Measurements from ENCODE around the gene NTRK3.

NTRK3 gene

DNA sequence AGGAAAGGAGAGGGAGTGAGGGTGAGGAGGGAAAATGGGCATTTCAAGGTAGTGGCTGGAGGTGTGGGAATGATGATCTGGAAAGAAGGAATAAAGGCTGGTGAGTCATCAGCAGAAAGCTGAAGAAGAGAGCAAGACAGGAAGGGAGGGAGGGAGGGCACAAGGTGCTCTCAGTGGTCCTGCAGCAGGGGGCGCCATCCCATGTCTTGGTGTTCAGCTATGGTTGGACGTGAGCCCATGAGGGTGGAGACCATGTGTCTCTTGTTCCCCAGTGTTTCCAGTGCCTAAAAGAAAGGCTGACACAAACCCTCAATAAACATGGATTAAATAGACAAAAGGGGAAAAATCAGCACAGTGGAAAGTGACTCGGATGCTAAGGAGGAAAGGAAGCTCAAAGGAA, 228.5 kb downstream of the NTRK3 start:
- DNase-seq (ENCODE audit: low spot score) = no peak

DNA sequence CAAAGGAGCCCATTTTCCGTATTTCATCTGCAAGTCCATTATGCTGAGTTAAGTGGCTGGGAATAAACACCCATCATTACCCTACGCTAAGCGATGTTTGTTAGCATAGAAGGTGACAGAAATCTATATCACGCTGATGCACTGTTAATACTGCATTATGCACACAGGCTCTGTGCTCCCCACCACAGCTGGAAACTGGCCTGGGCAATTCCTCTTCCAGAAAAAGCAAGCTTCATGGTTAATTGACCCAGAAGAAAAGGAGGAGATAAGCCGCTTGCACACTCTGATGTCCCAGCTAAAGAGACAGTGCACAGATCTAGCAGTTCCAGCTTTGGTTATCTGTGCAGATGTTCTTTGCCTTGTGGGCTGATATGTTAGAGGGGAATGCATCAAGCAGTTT, 232.6 kb downstream of the NTRK3 start:
- no peak for DNase-seq (ENCODE audit: low spot score)

DNA sequence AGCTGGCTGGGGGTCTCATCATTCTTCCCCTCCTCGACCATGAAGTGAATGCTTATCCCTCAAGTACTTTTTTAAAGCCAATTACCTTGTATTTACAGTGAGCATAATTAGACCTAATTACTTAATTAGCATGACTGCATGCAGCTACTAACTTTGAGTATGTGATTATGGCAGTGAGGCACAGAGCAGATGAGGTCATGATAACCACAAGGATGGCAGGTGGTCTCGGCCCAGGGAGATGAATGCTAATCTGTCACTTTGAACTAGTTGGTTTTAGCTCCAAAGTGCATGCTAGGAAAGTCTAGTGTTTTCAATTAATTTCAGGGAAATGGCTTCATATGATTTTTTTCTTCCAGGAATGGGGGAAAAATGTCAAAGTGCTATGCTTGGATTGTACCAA, 233.8 kb downstream of the NTRK3 start:
- DNase-seq (ENCODE audit: low spot score) = no peak

DNA sequence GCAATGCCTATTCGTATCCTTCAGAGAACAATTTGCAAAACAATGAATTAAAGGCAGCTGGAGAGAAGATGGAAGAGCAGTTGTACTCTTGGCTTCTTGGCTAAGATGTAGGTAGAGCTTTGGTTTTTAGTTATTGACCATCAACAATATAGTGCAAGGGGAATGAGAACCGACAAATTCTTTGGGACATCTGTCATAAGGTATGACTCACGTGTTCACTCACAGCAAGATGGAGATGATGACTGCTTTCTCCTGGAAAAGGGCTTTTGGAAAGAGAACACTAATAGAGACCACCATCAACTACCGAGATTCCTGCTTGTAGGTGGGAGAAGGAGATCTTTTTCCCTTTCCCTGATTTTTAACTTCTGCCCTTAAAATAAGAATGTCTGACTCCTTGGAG, 234.9 kb downstream of the NTRK3 start:
- no peak for DNase-seq (ENCODE audit: low spot score)

DNA sequence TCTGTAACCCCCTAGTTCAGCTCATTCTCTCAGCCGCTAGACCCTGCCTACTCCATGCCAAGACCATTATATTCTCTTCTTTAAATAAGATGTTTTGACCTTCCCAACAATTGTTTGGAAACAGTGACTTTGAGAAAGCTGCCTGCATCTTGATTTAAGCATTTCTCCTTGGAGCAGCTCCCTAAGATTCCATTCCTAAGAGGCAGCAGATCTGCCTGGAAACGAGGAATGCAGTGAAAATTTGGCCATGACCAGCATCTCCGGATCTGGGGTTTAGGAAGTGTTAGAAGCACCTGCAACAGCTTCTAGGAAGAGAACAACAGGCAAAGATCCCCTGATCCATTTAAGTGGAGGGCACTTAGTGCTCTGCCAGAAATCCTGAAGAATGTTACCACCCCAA, 235.7 kb downstream of the NTRK3 start:
- no peak for DNase-seq (ENCODE audit: low spot score)

DNA sequence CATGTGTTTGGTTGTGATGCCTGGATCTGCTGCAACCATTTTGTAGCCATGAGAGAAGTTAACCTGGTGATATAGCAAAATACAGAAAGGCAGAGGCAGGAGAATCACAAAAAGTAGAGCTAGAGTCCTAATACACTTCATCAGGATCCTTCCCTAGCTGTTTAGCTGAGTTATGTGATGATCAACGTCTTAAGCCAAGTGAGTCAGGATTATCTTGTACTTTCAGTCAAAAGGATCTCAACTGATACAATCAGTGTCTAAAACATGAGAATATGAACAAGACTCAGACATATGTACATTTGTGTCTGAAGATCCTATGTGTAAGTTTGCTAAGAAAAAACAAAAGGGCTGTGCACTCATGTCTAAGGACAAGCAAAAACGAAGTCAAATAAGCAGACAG, 236.9 kb downstream of the NTRK3 start:
- DNase-seq (ENCODE audit: low spot score) = no peak

DNA sequence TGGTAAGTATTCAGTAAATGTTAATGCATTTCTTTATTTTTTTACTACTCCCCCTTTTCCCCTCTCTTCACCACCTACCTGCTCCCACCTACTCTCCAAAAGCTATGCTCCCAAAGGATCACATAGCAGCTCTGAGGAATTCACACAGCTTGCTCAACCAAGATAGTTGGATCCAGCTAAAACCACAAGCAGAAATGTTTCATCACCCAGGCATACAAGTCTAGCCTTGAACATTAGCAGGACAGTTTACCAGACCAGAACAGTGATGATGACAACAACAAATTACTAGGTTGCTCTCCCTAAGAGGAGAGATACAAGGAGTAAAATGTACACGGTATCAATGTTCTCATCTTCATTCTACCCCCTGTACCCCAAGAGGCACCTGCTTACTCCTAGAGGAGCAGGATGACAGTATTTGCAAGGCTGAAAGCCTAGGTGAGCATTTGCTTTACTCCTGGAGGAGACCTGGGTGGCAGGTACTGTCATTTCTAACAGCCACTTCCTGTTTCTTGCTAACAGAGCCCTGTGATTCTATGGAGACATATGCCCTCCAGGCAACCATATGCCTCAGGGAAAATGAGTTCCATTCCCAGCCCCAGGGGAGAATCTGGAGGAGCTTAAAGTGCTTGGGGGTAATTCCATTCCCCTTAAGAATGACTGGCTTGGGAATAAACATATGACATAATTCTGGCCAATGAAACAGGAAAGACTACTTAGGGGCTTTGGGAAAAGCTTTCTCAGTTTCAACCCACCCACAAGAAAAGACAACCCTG, 237.5 kb downstream of the NTRK3 start:
- DNase-seq (ENCODE audit: low spot score) = no peak

DNA sequence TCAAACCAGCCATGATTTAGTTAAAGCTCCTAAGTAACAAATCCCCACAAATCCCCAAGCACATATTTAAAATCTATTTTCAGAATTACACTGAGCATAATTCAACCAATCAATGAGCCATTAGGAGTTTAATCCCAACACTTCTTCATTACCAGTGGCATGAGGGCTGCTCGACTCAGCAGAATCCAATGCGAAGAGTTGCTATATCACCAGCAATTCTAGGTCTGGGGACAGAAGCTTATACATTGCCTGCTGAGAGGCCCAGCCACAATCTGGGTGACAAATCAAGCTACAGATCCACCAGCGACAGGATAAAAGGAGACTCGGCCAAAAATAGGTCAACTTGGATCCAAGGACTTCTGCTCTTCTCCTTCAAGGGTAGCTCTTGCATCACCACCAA, 238.8 kb downstream of the NTRK3 start:
- no peak for DNase-seq (ENCODE audit: low spot score)

DNA sequence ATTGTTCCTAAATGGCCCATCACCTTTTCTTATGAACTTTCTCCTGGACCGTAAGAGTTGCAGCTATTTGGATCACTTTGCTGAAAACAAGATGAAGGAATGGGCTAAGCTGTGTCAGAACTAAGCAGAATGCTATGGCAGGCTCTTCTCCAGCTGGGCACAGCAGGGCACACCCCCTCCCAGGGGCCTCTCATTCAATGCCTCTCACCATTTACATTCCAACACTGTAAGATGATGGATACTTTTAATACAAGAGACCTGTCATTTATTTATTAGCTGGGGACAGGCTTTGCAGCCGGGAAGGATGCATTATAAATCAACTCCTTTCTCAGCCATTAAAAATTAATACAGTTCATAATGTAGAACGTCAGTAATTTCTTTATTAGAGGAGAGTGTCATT, 240.1 kb downstream of the NTRK3 start:
- DNase-seq (ENCODE audit: low spot score) = no peak

DNA sequence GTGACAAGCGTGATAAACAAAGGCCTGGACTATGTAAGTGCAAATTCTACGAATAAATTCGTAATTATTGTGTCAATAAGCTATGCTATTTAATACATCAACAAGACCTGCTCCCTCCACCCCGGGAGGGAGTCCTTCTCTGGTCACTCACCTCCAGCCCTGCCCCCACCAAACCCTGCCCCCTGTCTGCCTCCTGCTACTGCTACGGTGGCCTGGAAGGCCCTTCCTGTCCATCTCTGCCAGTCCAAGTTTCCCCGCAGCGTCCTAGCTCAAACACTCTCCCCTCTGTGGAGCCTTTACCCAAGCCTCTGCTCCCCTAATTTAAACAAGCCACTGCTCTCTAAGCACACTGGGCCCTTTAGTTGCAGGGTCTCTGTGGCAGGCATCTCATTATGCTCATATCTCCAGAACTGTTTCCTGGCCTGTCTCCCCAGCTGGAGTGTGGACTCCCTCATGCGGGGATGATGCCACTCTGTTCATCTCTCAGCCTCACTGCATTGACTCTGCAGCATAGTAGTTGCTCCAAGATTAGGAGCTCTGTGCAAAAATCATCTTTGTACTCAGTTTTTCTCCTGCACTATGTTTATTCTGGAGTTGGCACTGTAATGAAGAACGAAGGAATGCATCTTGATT, 241.2 kb downstream of the NTRK3 start:
- DNase-seq (ENCODE audit: low spot score) = no peak

DNA sequence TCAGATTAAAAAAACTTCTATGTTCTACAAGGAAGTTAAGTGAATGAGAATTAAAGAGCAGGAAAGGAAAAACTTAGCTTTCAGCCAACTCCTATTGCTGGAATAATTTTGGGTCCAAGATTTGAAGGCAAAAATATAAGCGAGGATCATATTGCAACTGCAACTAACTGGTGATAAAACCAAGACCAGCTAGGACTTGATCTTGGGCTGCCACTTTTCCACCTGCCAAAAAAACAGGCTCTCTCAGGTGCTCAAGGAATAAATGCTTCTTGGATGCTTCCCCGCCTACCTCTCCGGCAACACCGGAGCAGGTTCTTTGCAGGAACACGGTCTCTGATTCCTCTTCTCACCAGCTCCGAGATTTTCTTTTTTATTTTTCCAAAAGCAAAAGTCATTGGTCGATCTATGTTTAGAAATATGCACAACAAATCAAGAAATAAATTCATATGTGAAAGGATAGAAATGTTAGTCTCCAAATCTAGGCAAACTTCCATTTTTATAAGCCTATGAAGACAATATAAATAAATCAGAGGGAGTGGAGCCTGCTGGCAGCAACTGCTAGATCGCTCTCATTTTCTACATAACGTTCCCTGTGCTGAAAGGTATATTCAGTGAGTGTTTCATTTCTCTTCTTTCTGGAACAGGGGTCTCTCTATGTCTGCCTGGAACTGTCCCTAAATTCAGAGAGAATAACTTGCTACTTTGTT, 241.9 kb downstream of the NTRK3 start:
- no peak for DNase-seq (ENCODE audit: low spot score)

DNA sequence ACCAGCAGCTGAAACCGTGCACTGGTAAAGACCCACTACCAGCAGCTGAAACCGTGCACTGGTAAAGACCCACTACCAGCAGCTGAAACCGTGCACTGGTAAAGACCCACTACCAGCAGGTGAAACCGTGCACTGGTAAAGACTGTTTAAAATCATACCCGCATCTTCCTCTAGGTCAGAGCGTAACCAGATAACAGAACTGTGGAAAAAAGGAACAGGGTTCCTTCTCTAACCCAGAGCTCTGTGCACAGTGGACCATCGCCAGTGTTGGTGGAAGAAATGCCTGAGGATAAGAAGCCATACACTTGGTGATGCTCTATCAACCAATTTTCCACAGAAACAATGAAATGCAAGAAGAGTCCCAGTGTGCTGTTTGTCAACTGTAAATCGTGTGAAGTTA, 243.4 kb downstream of the NTRK3 start:
- no peak for DNase-seq (ENCODE audit: low spot score)

DNA sequence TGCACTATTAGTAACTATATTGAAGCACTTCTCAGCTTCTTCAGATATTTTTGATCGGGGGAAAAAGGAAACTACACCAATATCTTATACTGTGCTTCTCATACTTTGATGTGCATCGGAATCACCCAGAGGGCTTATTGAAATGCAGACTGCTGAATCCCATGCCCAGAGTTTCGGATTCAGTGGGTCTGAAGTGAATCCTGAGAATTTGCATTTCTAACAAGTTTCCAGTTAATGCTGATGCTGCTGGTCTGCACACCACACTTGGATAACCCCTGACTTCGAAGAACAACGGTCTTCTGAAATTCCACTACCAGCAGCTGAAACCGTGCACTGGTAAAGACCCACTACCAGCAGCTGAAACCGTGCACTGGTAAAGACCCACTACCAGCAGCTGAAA, 243.9 kb downstream of the NTRK3 start:
- DNase-seq (ENCODE audit: low spot score) = no peak

DNA sequence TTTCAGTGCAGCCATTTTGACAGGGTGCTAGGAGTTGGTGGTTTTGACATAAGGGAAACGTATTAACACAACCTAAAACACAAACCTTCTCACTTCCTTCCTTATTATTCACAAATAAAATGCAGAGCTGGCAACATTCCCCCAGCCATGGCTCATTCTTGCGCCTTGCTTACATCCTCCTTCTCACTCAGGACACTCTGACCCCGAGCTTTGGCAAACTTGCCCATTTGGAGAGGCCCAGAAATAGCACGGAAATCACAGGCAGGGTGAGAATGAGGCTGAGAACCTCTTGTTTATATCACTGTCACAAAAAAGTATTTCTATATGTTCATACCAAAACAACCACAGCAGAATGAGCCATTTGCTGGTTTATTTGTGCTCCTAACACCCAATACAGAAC, 244.3 kb downstream of the NTRK3 start:
- DNase-seq (ENCODE audit: low spot score) = no peak

DNA sequence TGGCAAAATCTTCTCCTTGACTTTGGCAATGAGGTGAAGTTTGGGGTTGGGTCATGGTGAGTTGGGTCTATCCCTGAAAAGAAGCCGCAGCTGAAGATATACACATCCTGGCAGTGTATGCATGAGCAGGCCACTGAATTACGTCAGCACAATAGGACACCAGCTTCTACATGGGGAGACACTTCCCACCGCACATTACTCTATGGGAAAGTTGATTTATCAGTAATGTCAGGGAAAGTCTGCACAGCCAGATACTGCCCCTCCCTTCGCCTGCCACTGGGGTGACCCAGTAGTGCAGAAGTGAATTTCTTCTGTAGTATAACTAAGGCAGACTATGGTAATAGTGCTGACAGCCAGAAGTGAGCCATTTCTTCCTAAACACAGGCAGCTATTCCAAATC, 245.0 kb downstream of the NTRK3 start:
- DNase-seq (ENCODE audit: low spot score) = no peak

DNA sequence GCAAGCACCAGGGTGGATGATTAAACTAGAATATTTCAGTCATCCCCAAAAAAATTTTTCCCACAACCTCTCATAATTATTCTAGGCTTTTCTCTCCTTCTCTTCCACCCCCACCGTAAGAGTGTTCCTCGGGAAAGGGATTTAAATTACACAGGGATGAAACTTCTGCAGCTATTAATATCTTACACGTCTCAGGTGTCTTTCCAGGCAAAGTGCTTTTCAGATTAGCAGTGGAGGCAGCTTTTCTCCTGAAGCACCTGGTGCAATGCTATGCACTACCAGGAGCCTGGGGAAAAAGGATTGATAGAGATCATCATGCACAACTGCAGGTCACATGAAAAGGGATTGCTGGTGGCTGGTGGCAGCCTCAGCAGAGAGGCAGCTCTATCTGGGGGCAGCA, 250.4 kb downstream of the NTRK3 start:
- no peak for DNase-seq (ENCODE audit: low spot score)

DNA sequence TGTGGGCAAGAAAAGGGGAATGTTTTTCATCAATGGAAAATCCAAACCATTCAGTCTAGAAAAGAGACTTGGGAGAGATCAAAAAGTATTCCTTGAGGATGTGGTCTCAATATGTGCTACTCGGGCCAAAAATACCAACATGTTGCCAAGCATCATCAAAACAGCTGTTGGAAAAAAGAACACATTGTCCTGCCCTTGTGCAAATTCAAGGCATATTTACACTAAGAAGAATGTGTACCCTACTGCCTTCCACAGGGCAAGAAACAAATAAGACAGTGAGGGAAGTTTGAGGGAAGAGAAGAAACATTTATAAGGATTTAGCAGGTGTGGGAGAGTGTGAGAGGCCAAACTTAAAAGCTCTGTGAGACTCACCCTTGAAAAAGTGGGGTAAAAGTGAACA, 252.1 kb downstream of the NTRK3 start:
- DNase-seq (ENCODE audit: low spot score) = no peak

DNA sequence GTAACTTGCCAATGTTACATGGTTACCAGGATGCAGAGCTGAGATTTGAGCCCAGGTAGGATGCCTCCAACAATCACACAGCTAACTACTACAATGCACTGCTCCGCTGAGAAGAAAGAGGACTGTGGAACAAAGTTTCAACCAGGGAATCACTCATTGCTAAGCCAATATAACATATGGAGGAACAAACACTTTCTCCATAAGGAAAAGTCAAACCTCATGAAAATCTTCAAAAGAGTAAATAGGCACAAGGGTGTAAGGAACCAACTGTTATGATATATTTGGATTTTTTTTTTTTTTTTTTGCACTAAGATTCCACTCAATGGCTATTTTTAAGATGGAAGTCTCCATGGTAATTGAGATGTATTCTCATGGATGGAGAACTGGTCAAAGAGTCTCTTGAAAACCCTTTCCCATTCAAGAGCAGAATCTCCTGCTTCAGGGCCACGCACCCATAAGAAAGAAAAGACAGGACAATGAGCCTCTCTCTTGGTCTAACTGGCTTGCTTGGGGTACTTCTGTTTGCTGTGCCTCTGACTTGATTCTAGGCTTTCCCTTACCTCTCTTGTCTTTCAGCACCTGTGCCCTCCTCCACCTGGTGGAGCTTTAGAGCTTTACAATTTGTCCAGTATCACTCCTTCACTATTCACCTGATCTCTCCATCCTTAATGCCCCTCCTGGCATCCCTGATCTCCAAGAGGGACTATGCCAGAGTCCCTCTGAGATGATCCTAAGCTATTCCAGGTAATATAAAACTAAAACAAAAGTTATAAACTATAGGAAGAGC, 252.8 kb downstream of the NTRK3 start:
- no peak for DNase-seq (ENCODE audit: low spot score)

DNA sequence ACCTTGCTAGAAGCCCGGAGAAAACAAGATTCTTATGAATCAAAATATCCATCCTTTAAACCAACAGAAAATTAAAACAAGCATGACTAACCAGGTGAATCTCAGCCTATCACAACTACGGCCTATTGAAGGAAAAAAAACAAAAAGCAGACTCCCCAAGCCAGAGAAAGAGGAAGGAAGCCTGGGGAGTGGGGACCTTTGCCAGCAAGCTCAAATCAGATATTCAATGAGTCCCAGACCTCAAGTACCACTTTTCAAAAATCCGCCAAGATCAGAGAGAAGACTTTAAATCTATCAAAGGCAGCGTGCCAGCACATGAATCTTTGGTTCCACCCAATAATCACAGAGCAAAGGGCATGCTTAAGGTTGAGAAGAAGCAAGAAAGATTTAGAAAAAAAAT, 253.8 kb downstream of the NTRK3 start:
- DNase-seq (ENCODE audit: low spot score) = no peak

DNA sequence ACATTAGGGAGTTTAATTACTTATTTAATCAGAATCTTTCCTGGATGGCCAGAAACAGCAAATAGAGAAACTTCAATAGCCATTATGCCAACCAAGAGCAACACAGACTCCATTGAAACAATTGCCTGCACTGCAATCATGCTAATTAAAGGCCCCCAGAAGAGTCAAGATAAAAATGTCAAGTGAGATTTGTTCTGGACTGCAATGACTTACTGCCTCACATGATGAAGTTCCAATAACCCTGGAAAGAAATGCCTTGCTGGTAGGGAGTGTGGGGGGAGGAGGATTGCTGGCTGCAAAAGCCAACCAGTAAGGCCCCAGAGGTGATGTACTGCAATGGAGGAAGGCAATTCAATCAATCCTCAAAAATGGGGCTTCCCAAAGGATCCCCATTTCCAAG, 257.9 kb downstream of the NTRK3 start:
- no peak for DNase-seq (ENCODE audit: low spot score)

DNA sequence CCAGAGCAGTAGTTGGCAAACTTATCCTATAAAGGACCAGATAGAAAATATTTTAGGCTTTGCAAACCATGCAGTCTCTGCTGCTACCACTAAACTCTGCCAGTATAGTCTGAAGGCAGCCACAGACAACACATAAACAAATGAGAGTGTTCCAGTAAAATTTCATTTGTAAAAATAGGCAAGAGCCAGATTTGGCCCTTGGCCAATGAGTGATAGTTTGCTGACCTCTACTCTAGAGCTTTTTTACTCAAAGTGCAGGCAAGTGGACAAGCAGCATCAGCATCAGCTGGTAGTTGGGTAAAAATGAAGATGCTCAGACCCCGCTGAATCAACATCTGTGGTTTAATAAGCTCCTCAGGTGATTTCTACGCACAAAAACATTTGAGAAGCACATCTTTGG, 269.8 kb downstream of the NTRK3 start:
- DNase-seq (ENCODE audit: low spot score) = no peak

DNA sequence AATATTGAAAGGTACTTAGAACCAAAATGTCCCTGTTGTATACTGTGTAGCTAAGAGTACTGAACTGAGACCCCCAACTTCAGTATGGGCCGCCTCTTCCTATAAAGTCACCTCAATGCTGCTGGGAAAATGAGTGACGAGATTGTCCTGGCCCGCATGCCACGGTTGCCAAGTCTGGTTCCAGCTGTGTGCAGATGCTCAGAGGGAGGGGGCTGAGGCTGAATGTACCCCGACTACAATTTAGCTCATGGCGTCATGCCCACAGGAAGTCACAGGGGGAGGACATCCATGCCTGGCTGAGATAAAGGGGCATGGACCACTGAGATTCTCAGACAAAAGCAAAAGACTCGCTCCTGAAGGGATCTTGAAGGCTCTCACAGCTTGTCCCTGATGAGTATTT, 271.1 kb downstream of the NTRK3 start:
- DNase-seq (ENCODE audit: low spot score) = no peak

DNA sequence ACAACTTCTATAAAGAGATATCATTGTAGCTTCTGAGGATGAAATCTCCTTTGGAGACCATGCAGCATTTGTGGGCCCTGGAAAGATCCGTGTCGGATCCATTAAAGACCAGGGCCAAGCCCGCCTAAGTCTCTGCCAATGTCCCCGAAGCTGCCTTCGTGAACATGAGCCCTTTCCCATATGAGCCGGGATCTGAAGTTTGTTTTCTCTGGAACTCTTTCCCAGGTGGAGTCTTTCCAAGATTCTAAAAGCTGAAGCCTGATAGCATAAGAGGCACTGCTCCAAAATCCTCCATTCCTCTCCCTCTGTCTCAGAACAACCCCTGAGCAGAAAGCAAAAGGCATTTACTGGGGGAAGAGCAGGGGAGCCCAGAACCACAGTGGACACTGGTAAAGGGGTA, 274.6 kb downstream of the NTRK3 start:
- DNase-seq (ENCODE audit: low spot score) = no peak
